Midbrain (tissue), 1 donor: ENCODE measurements around the gene CDKN2B.
"Not testable (repeated sequence)": the region's sequence is repeated elsewhere in the genome, so short reads cannot be mapped to it uniquely, and the experiment has no call there.

Source experiments
- DNase-seq: peaks from one replicate; lab custom pipeline; 2025; lab: John Stamatoyannopoulos, UW

The CDKN2B gene

GRCh38 chr9:21969011-21969940 is 39.8 kb downstream of the CDKN2B start:
- DNase-seq: no peak

- DNase-seq: no peak
These were observed 40.6 kb downstream of the CDKN2B start for GRCh38 chr9:21968331-21969010.

- no peak for DNase-seq
These were observed 41.4 kb downstream of the CDKN2B start for GRCh38 chr9:21967702-21968101.

GRCh38 chr9:21967169-21967568 is 41.9 kb downstream of the CDKN2B start:
- DNase-seq: no peak

- DNase-seq: no peak
These were observed 42.8 kb downstream of the CDKN2B start for GRCh38 chr9:21966140-21966851.

GRCh38 chr9:21965401-21965951 is 43.6 kb downstream of the CDKN2B start:
- DNase-seq: no peak

DNA sequence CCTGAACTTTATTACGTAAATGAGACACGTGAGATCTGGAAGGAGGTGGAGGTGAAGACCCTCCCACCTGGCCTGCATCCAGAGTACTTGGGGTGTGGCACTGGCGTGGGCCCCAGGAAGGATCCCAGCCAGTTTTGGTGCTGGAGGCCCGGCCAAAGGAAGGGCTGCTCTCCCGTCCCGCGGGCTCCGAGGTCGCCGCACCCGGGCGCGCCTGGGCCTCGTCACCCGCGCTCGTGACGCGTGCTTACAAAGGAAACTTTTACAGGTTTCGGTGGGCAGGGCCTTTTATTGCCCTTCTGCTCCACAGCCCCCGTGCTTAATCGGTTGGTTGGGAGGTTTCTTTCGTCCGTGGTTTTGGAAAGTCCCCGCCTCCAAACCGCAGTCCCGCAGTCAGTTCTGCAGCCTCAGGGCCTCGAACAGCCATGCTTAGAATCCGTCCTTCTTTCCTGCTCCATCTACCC is 44.1 kb downstream of the CDKN2B start:
- no peak for DNase-seq

DNA sequence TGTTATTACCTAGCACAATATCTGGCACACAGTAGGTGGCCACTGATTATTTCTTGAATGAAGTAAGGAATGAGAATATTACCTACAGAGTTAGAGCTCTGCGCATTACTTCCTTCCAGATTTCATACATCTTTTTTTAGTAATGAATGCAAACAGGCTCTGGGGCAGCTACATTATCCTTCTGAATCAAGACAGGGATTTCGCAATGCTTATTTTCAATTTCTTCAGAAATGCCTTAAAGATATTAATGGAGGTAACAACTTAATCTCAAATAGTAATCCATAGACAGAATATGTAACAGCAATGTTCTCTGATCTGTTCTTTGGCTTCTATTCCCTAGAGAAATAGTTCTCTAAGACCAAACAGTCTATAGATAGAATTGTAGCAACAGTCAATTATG is 47.5 kb downstream of the CDKN2B start:
- no peak for DNase-seq

- not testable (repeated sequence) for DNase-seq
These were observed 49.8 kb downstream of the CDKN2B start for GRCh38 chr9:21959268-21959667.

DNA sequence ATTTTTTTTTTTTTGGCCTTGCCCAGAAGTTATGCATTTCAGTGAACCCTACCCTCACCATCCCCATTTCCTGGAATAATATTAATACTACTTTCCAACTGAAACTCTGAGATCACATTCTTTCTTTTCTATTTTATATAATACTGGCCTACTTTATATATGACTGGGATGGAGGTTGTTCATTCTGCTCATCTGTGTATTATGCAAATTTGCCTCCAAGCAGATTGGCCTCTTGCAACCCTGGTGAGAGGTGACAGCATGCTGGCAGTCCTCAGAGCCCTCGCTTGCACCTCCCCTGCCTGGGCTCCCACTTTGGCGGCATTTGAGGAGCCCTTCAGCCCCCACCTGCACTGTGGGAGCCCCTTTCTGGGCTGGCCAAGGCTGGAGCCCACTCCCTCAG is 50.3 kb downstream of the CDKN2B start:
- DNase-seq: no peak
